H1 (cell line): ENCODE measurements around the gene CUL4B.

Experiments used
- POLR2A ChIP-seq, 2 experiments: IDR thresholded peaks; 1 replicate in 1 of 2; 2 replicates in 1 of 2; pipeline ENCODE4 v1.6.1; 2011; ENCODE audit warnings: low read depth in 2 of 2, low read length in 2 of 2, mild to moderate bottlenecking in 2 of 2; ENCODE audit errors: control extremely low read depth in 1 of 2
- POLR2AphosphoS5 ChIP-seq: IDR thresholded peaks from 2 replicates; pipeline ENCODE4 v1.6.1; 2011; ENCODE audit warnings: low read depth, low read length

DNA sequence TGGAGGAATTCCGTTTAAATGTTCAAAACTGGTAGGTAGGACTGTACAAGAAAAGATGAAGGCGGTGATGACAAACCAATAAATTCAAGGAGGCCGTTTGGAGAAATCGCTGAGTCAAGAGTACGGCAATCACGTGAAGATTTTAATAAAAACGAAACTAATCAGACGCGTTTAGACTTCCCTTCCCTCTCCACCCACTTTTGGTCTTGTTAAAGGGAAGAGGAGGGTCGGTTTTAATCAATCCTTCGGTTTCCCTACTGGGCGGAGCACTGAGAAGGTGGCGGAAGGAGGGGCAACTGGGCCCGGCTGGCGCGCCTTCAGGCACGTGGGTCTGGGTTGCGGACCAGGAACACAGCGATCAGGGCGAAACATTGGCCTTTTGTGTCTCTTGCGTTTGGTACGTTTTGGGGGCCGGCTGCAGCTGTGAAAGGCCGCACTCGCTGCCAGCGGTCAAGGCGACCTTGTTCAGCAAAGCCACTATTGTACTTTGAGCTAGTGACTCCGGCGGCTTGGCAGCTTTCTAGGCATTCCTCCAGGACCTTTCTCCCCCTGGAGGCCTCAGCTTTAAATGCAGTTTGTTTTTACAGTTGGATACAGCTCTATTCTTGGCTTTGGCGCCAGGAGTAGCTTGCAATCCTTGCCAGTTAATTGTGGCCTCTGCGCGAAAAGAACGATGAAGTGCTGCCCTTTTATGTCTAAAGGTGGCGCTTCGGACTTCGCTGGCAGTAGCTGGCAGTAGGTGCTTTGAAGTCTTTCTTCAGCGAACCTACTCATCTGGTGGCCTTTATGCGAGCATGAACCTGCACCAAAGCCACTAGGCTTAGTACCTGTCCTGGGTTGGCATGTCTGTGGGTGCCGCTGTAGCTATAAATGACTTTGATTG is 74.9 kb downstream of the CUL4B start:
- TF ChIP-seq POLR2AphosphoS5 (peak; percentile 67; the same call in 1 of the 2 replicates), POLR2A (IDR thresholded peaks at IDR 0.05; ENCODE audit: control extremely low read depth in 1 of 2, low read depth in 2 of 2, low read length in 2 of 2) (peak; percentile 37 to 70)
